ENCODE results near the gene ZFP92.

ZFP92 gene

GRCh38 chrX:153409414-153410101, 1.7 kb upstream of the ZFP92 start:
- no peak for DNase-seq

GRCh38 chrX:153410373-153410772, 899 bp upstream of the ZFP92 start:
- no peak for DNase-seq

- no peak for DNase-seq
These were observed 401 bp upstream of the ZFP92 start for GRCh38 chrX:153410888-153411254.

GRCh38 chrX:153411988-153412574, 809 bp downstream of the ZFP92 start:
- no peak for DNase-seq

- DNase-seq = no peak
These were observed 1.8 kb downstream of the ZFP92 start for GRCh38 chrX:153412746-153413720.

GRCh38 chrX:153413731-153414130, 2.5 kb downstream of the ZFP92 start:
- no peak for DNase-seq

- no peak for DNase-seq
These were observed 3.7 kb downstream of the ZFP92 start for GRCh38 chrX:153414856-153415510.

- peak; percentile 8 for DNase-seq
These were observed 5.6 kb downstream of the ZFP92 start for GRCh38 chrX:153416781-153417450.

GRCh38 chrX:153417637-153418036, 6.4 kb downstream of the ZFP92 start:
- DNase-seq = no peak

- DNase-seq = no peak
These were observed 9.8 kb downstream of the ZFP92 start for GRCh38 chrX:153420851-153421599.

- no peak for DNase-seq
These were observed 10.6 kb downstream of the ZFP92 start for GRCh38 chrX:153421856-153422255.

GRCh38 chrX:153423652-153424051, 12.4 kb downstream of the ZFP92 start:
- DNase-seq = no peak

- DNase-seq = no peak
These were observed 14.9 kb downstream of the ZFP92 start for GRCh38 chrX:153426204-153426603.

- no peak for DNase-seq
These were observed 19.5 kb downstream of the ZFP92 start for GRCh38 chrX:153430796-153431195.

GRCh38 chrX:153433161-153433680, 21.9 kb downstream of the ZFP92 start:
- no peak for DNase-seq

GRCh38 chrX:153433781-153434285, 22.6 kb downstream of the ZFP92 start:
- DNase-seq = no peak

GRCh38 chrX:153434801-153435200, 23.5 kb downstream of the ZFP92 start:
- DNase-seq = no peak

GRCh38 chrX:153435845-153436244, 24.6 kb downstream of the ZFP92 start:
- DNase-seq = no peak

GRCh38 chrX:153438532-153438931, 27.3 kb downstream of the ZFP92 start:
- DNase-seq = peak; percentile 7

GRCh38 chrX:153439977-153440376, 28.7 kb downstream of the ZFP92 start:
- no peak for DNase-seq

GRCh38 chrX:153440556-153441135, 29.4 kb downstream of the ZFP92 start:
- no peak for DNase-seq
